ENCODE data around the gene UCHL3.

Gene UCHL3

DNA sequence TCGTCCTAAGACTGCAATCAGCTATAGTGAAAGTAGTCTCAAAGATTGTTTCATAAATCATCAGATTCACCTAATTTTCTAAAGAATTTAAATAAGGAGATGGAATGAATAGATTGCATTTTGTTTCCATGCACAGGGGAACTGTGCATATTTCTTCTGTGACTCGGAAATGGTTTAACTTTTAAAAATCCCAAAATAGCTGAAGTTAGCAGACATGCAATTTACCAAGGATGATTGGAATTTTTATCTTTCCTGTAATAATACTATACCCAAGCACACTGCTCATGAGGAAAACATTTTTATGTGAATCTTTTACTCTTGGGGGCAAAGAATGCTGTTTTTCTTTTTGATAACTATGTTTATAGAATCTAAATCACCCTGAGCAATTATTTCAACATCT, 71.6 kb downstream of the UCHL3 start:
- in situ Hi-C loops (cut with MboI; ENCODE audit: low sequenced_read_pairs): no loop called here

DNA sequence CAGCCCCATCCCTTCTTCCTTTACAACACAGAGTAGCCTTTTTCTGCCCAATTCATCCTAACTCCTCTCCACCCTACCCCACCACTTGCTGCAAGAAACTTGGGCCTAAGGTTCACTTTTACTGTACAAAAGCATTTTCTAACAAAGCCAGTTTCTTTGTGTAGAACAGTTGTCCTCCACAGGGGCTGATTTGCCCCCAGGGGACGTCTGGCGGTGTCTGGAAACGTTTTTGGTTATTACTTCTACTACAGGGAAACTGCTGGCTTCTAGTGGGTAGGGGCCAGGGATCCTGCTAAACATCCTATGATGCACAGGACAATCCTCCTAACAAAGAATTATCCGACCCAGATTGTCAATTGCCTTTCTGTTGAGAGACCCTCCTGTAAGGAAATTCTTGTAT, 79.2 kb downstream of the UCHL3 start:
- in situ Hi-C loops (cut with MboI; ENCODE audit: low sequenced_read_pairs): no loop called here

DNA sequence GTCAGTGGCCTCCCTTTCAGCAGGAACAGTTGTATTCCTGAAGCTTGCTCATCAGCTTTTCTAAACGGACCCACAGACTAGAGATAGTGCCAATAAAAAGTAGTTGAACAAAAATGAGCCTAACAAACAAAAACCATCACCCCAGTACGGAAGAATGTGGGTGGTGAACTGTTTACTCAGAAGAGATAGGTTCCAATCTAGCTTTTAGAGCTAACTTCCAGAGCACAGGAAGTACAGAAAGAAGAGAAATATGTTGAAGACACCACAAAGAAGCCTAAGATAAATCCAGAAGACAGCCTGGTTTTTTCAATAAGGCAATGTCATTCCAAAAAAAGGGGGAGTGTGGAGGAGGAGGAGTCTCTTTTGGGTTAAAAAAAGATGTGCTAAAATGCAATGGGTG, 83.7 kb downstream of the UCHL3 start:
- in situ Hi-C loops (cut with MboI; ENCODE audit: low sequenced_read_pairs): no loop called here

DNA sequence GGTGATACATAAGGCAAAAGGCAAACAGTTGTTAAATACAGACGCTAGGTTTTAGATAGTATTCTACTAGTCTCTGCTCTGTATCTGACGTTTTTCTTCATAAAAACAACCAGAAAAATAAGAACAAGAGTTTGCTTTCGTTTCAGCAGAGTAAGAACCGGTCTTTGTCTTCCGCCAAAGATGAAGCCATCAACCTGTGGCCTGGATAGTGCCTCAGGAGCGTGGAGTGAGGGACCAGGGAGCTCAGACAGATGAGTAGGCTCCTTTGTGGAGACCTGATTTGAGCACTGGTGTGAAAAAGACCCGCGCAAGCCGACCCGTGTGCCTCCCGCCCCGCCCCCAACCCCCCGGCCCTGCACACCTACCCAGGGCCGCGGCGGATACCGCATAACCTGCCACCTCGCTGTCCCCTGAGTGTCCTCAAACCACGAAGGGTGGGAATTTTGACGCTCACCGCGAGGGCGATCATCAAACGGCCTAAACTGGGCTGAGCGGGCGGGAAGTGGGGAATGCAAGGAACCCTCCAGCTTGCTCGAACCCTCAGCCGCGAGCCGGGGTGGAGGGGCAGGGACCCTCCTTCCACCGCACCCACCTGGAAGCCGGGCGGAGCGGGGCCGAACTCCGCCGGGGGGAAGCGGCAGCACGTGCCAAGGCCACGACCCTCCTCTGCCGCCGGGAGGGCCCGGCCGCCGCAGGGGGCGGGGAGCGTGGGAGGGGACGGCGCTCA, 85.7 kb downstream of the UCHL3 start:
- in situ Hi-C loops (cut with MboI; ENCODE audit: low sequenced_read_pairs): no loop called here

DNA sequence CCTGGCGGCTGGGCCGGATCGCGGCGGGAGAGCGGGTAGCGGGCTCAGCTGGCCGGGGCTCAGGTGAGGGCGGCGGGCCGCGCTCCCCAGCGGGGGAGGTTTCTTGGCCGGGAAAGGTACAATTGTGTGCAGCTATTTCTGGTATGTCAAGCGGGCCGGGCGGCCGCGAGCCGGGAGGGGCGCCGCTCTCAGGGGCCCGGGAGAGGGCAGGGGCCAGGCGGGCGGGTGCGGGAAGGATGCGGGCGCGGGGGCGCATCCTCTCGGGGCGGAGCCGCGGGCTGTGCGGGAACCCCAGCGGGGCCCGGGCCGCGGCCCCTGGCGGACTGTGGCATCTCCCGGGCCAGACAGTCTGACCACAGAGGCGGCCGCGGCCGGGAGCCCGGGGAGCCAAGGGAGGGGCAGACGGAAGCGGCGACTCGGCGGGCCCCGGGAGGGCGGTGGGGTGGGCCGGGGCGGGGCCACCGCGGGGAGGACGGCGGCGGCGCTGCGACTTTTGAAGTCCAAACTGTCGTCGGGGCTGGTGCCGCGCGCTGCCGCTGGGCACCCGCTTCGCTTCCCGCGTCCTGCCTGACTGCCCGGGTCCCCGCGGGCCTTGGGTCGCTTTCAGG, 86.3 kb downstream of the UCHL3 start, which contains the start of gene LMO7:
Gene LMO7, plus strand, starts transcription at position 503 of the 608 bp plus-strand sequence. CDS start 328 bp downstream, outside the sequence.
- in situ Hi-C loops (cut with MboI; ENCODE audit: low sequenced_read_pairs): no loop called here

DNA sequence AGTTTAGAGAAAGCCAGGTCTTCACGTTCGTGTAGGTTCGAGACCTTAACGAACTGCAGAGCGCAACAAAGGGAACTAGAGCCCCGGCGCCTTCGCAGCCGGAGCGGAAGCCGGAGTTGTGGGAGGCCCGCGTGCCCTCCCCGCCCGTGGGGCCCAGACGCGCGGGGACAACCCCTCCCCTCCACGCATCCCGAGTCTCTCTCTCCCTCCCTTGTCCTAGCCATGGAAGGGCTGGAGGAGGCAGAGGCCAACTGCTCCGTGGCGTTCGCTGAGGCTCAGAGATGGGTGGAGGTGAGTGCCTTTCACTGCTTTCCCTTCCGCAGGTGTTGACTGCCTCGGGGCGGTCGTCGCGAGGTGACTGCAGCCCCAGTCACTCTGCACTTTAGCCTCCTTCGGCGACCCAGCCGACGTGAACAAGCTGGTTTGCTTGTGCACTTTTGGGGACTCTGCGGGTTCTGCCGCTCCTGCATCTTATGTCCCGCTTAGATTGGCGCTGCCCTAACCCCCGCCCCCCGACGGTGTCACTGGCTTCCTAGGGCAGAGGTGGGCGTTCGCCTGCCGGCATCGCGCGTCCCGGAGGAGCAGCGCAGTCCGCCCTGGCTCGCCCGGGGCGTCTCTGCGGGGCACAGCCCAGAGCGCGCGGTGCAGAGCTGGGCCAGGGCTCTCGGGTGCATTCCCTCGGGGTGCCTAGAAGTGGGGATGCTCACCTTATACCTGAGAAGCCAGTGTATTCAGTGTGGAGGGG, 87.0 kb downstream of the UCHL3 start:
- in situ Hi-C loops (cut with MboI; ENCODE audit: low sequenced_read_pairs): no loop called here

DNA sequence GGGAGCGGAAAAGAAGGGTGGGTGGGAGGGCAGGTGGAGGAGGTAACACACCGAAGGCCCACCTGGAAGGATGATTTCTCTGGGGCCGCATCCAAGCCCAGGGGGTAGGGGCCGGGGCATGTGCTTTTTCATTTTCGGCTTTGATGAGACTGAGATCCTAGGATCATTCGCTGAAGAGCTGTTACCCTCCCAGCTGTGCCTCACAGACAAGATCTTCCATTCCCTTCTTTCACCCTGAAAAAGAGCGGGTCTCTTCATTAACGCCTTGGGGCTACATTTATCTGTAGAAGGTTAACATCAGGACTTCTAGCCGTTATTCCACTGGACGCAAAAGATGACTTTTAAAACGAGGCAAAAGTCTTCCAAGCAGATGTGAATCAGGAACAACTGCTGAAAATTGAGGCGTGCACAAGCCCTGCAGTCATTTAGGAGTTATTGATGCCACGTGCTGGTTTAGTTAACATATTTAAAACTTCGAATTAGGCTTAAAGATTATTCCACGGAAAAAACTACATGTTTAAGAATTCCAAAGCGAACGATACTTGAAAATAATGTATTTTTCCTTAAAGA, 87.7 kb downstream of the UCHL3 start:
- in situ Hi-C loops (cut with MboI; ENCODE audit: low sequenced_read_pairs): no loop called here

DNA sequence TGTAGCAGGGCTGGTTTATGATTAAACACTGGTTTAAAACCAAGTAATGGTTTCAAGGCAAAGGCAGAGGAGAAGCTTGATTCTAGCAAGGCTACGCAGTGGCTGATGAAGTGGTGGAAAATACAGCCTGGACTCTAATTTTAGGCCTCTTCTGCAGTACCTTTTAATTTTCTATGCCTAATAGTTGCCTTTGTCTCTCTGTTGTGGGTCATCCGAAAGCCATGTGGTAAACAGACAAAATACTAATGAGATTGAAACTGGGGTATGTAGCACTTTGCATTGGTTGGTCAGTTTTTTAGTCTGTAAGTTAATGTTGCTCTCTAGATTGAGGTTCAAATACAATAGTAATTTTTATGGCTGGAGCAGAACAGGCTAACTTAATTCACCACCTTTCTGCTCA, 89.9 kb downstream of the UCHL3 start:
- in situ Hi-C loops (cut with MboI; ENCODE audit: low sequenced_read_pairs): no loop called here

DNA sequence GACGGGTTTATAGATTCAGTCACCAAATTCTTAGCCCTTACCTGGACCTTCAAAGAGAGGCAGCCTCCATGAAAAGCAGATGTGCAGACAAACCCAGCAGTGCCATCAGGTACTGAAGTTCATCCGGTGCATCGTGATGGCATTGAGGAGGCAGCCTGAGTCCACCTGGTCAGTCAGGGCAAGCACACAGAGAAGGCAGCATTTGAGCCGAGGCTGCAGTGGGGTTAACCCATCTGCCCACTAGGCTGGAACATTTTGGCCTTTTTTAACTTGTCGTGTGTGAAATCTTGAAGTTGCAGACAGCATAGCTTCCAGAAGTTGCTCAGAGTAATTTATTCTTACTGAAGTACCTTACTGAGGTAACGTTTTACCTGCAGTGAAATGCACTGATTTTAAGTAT, 91.4 kb downstream of the UCHL3 start:
- in situ Hi-C loops (cut with MboI; ENCODE audit: low sequenced_read_pairs): no loop called here

DNA sequence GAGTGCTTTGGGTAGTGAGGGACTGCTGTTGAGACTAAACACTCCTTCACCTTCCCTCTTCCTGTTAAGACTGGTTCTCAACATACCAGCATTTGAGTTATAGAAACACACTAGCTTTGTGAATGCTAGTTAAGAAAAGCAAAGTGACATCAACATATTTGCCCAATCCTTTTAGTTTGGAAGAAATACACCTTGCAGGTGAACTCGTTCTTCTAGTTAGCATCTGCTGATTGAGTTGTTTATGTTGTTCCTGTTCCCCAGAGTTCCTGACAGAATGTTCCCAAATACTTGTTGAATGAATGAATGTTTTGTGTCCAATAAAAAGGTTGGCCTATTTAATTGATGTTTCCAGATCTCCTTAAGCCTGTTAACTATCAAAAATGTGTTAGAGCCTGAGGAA, 93.6 kb downstream of the UCHL3 start:
- in situ Hi-C loops (cut with MboI; ENCODE audit: low sequenced_read_pairs): no loop called here

DNA sequence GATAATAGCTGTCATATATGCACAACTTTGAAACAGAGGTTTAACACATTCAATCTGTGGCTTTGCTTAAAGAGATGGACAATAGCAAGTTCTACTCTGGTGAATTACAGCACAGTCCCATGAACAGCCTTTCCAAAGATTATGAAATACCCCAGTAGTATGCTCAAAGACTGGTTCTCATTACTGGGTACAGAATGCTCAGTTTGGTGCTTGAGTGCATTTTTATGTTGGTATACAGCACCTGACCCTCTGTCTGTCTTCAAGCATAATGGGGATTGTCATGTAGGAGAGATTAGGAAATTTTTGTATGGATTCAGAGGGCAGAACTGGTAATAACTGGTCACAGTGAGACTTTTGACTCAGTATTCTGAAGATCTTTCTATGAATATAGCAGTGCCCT, 94.1 kb downstream of the UCHL3 start:
- in situ Hi-C loops (cut with MboI; ENCODE audit: low sequenced_read_pairs): no loop called here

DNA sequence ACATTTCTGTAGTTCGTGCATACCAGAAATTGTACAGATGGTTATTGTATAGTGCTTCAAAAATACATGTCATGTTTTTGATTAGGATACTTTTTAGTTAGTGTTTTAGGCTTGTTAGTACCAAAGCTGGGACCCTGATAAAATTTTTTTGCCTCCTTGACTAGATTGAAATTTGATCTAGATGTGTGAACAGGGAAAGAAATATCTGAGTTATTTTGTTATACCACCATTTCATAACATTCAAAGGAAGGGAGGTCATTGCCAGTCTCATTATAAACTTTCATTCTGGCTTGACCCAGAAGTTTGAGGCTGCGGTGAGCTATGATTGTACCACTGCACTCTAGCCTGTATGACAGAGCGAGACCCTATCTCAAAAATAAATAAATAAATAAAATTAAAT, 95.5 kb downstream of the UCHL3 start:
- in situ Hi-C loops (cut with MboI; ENCODE audit: low sequenced_read_pairs): no loop called here

DNA sequence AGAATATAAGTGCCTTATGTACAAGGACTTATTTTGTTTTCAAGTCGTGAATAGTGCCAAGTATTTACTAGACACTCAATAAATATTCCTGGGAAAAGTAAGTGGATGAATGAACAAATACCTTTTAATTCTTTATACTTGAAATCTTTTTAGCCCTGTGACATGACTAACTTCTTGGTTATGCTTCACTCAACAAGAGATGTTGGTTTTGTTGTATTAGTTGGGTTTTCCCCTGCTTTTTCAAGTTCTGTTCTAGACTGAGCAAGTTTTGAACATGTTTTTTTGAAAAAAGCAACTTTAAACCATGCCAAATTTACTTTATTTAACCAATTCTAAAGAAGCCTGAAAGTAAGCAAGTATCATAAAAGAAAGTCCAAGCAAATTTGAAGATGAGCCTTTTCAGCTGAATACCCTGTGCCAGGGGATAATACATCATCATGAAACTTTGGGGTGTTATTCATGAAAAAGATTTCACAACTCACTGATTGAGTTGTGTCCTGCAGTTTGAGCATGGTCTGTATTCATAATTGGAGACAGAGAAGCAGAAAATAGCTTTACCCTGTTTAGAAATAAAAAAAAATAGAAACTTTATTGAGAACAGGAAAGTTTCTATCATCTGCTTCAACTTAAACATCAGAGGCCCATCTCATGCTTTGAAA, 97.7 kb downstream of the UCHL3 start:
- in situ Hi-C loops (cut with MboI; ENCODE audit: low sequenced_read_pairs): no loop called here

DNA sequence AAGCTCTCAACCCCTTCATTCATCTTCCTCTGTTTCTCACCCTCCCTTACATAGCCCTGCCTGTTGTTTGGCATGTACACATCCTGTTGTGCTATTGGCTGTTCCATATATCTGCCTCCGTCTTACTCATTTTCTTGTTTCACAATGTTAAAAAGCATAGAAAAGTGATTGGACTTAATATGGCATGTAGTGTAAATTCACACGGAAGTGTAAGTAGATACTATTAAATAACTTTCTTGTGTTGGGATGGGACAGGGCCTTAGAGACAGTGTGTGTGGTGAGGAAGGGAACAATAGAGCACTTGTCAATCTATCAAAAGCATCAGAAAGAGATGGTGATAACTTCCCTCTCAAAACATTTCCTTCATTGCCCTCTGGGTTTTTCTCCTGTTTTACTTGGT, 98.9 kb downstream of the UCHL3 start:
- in situ Hi-C loops (cut with MboI; ENCODE audit: low sequenced_read_pairs): no loop called here

DNA sequence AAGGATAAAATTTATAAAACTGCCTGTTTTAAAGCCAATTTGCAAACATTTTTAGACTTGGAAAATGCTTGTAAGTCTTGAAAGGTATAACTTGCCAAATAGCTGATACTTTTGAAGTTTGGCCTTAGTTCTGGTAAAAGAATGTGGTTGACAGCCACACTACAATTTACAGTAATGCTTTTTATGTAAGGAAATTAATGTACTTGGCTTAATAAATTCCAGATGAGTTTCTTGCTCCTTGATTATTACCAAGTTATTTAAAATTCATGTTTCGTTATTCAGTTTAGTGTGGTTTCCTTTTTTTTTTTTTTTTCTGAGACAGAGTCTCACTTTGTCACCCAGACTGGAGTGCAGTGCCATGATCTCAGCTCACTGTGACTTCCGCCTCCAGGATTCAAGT, 101.4 kb downstream of the UCHL3 start:
- in situ Hi-C loops (cut with MboI; ENCODE audit: low sequenced_read_pairs): no loop called here

DNA sequence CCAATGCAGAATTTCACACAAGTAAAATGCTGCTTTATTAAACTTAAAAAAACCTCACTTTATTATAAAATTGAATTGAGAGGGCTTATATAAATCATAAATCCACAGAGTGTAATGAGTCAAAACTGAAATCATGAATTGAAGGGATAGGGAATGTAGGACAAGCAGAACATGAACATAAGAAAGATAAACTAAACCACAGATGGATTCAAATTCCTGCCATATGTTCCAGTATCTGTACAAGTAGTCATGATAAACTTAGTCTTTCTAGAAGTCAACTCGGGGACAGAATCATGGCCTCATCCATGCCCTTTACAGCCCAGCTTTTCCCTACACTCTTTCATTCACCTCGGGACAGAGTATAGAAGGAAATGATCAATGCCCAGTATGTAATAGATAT, 103.1 kb downstream of the UCHL3 start:
- in situ Hi-C loops (cut with MboI; ENCODE audit: low sequenced_read_pairs): no loop called here

All from hTERT RPE-1 (cell line).